DOHH2 (cell line): ENCODE results near the gene ISLR2.
"Not testable (repeated sequence)": the region's sequence is repeated elsewhere in the genome, so short reads cannot be mapped to it uniquely, and the experiment has no call there.

Experiments used
- H3F3A ChIP-seq: fragments of 200-600 bp; sonication (generic), shearing (Covaris generic); 2 replicates; pipeline ENCODE4 v1.6.0; 2016; ENCODE audit warnings: antibody characterized with exemption, mild to moderate bottlenecking; ENCODE audit not compliant: control insufficient read depth, insufficient read depth
- H3K27ac ChIP-seq: fragments of 200-600 bp; sonication (generic); 2 replicates; pipeline ENCODE4 v1.5.1; 2014; ENCODE audit warnings: low read depth, mild to moderate bottlenecking, low read length, moderate library complexity
- H3K27me3 ChIP-seq: fragments of 200-600 bp; sonication (generic); 2 replicates; pipeline ENCODE4 v1.6.1; 2014; ENCODE audit warnings: mild to moderate bottlenecking, low read length, mixed read lengths; ENCODE audit not compliant: control insufficient read depth
- H3K36me3 ChIP-seq: fragments of 200-600 bp; sonication (generic); 2 replicates; pipeline ENCODE4 v1.6.1; 2014; ENCODE audit warnings: mild to moderate bottlenecking, low read length, moderate library complexity, mixed read lengths; ENCODE audit not compliant: control insufficient read depth
- H3K4me1 ChIP-seq: fragments of 200-600 bp; sonication (generic); 2 replicates; pipeline ENCODE4 v1.6.1; 2014; ENCODE audit warnings: mild to moderate bottlenecking, low read length, mixed read lengths; ENCODE audit not compliant: control insufficient read depth
- H3K4me2 ChIP-seq: fragments of 200-600 bp; sonication (generic); 2 replicates; pipeline ENCODE4 v1.6.0; 2014; ENCODE audit warnings: mild to moderate bottlenecking, low read length, moderate library complexity
- H3K4me3 ChIP-seq: fragments of 200-600 bp; sonication (generic); 2 replicates; pipeline ENCODE4 v1.5.1; 2014; ENCODE audit warnings: mild to moderate bottlenecking, low read length, mixed read lengths
- H3K79me2 ChIP-seq: fragments of 200-600 bp; sonication (generic); 2 replicates; pipeline ENCODE4 v1.6.1; 2014; ENCODE audit warnings: mild to moderate bottlenecking, low read length, mixed read lengths; ENCODE audit not compliant: control insufficient read depth
- H3K9me2 ChIP-seq: fragments of 200-600 bp; sonication (generic); replicated peaks from 2 replicates; pipeline ENCODE4 v1.6.1; 2014; ENCODE audit warnings: mild to moderate bottlenecking, low read length, mixed read lengths; ENCODE audit not compliant: control insufficient read depth
- H3K9me3 ChIP-seq: fragments of 200-600 bp; sonication (generic); 2 replicates; pipeline ENCODE4 v1.6.1; 2014; ENCODE audit warnings: antibody characterized with exemption, low read length, mixed read lengths; ENCODE audit not compliant: control insufficient read depth, insufficient read depth
- H4K20me1 ChIP-seq: fragments of 200-600 bp; sonication (generic); 2 replicates; pipeline ENCODE4 v1.6.0; 2014; ENCODE audit warnings: low read depth, mild to moderate bottlenecking, antibody characterized with exemption, low read length, moderate library complexity; ENCODE audit not compliant: control insufficient read depth, insufficient read depth
- CTCF ChIP-seq: fragments of 200-600 bp; sonication (generic); IDR thresholded peaks from one replicate; pipeline ENCODE4 v1.5.1; 2014; ENCODE audit warnings: antibody characterized with exemption, mild to moderate bottlenecking, low read depth, low read length; ENCODE audit not compliant: poor library complexity, severe bottlenecking
- EZH2phosphoT487 ChIP-seq: fragments of 200-600 bp; sonication (generic); IDR thresholded peaks from 2 replicates; pipeline ENCODE4 v1.6.1; 2017; ENCODE audit warnings: borderline replicate concordance, mild to moderate bottlenecking, antibody characterized with exemption, low read length, moderate library complexity, mixed read lengths

The ISLR2 gene

DNA sequence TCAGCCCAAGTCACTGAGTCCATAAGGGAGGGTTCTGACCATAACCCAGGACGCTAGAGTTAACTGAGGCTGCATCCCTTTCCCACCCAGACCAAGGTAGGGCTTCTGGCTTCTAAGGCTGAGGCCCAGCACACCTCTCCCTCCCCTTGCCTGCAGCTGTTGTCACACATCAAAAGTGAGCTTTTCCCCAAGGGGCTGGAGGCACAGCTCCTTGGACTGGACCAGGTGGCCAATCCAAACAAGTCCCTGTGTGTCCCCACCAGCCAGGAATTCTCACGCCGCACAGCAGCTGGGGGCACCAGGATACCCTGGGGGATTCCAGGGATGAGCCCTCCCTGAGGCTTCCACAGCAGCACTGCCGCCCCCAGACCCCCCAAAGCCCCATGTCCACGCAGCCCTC lies 22.3 kb upstream of the ISLR2 start:
- Histone ChIP-seq H3K4me1 (no peaks in the 10 kb centered on the region), H4K20me1 (no peaks in the 10 kb centered on the region), H3K27me3 (no peaks in the 10 kb centered on the region), H3F3A (no peaks in the 10 kb centered on the region), H3K79me2 (no peaks in the 10 kb centered on the region), H3K9me2 (no peaks in the 10 kb centered on the region), H3K27ac (no peak overlapping the region), H3K36me3 (no peaks in the 10 kb centered on the region), H3K4me3 (no peak overlapping the region), H3K4me2 (no peak overlapping the region), H3K9me3 (no peaks in the 10 kb centered on the region)
- TF ChIP-seq CTCF (no peak), EZH2phosphoT487 (no peak)

DNA sequence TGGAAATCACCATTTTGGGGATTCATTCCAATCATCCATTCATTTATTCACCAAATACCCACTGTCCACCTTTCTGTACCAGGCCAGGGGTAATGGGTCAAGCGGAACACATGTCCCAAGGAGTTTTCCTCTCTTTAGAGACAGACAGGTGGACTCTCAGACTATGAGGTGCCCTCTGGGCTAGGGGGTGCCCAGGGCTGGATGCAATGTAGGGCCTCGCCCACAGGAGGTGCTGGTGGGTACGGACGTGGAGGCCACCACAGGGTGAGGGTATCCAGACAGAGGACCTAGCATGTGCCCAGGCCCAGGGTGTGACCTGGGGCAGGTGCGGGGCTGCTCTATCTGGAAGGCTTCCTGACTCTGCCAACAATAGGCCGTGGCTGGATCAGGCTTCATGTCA lies 21.8 kb upstream of the ISLR2 start:
- H4K20me1 ChIP-seq, H3K9me2 ChIP-seq, H3F3A ChIP-seq, H3K4me2 ChIP-seq, H3K4me1 ChIP-seq, H3K36me3 ChIP-seq, H3K9me3 ChIP-seq, H3K27ac ChIP-seq, H3K79me2 ChIP-seq, H3K27me3 ChIP-seq, H3K4me3 ChIP-seq: not testable (repeated sequence)

DNA sequence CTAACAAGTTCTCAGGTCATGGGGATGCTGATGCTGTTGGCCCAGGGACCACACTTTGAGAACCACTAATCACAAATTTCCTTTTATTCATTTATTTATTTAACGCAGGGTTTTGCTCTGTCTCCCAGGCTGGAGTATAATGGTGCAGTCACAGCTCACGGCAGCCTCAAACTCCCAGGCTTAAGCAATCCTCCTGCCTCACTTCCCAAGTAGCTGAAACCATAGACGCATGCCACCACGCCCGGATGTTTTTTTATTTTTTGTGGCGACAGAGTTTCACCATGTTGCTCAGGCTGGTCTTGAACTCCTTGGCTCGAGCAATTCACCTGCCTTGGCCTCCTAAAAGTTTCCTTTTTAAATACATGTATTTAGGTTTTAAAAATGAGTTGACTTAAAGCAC lies 20.7 kb upstream of the ISLR2 start:
- no peaks in the 10 kb centered on the region for H3K79me2 ChIP-seq
- H3K36me3 ChIP-seq = no peaks in the 10 kb centered on the region

GRCh38 chr15:74120426-74120825 lies 10.0 kb upstream of the ISLR2 start:
- H3K27me3 ChIP-seq = no peaks in the 10 kb centered on the region
- H3K4me3 ChIP-seq = no peak overlapping the region
- H3K9me2 ChIP-seq = no peaks in the 10 kb centered on the region
- H3K4me2 ChIP-seq = no peak overlapping the region
- H3K27ac ChIP-seq = no peak overlapping the region
- H3K36me3 ChIP-seq = no peaks in the 10 kb centered on the region
- H3K4me1 ChIP-seq = peaks cover 27% of the 10 kb centered on the region
- no peaks in the 10 kb centered on the region for H4K20me1 ChIP-seq
- no peaks in the 10 kb centered on the region for H3K79me2 ChIP-seq
- H3K9me3 ChIP-seq = no peaks in the 10 kb centered on the region
- peaks cover 5% of the 10 kb centered on the region for H3F3A ChIP-seq
- TF ChIP-seq EZH2phosphoT487 (no peak), CTCF (no peak)

More for the DNA sequence above, 20.7 kb upstream of the ISLR2 start:
- Histone ChIP-seq H3K4me3 (no peak overlapping the region), H4K20me1 (no peaks in the 10 kb centered on the region), H3K27me3 (no peaks in the 10 kb centered on the region), H3F3A (no peaks in the 10 kb centered on the region), H3K27ac (no peak overlapping the region), H3K9me3 (no peaks in the 10 kb centered on the region), H3K9me2 (no peaks in the 10 kb centered on the region), H3K4me1 (no peaks in the 10 kb centered on the region), H3K4me2 (no peak overlapping the region)
- TF ChIP-seq EZH2phosphoT487 = no peak
- TF ChIP-seq CTCF = no peak
